Colonic mucosa (tissue), 4 donors: Measurements from ENCODE around the gene RIBC2. TPM values are rescaled to one million over a fixed set of nuclear protein-coding genes. Genes with fewer than 3 reads are reported as not detected.

Source experiments
- DNase-seq: peaks from one replicate; pipeline ENCODE4 v3.0.0-alpha.2; 2020
- H3K27ac ChIP-seq: fragments of 200-600 bp; one replicate; pipeline ENCODE4 v1.8.0; 2021
- H3K27me3 ChIP-seq: fragments of 200-600 bp; one replicate; pipeline ENCODE4 v1.8.0; 2021
- H3K36me3 ChIP-seq: fragments of 200-600 bp; one replicate; pipeline ENCODE4 v1.8.0; 2021
- H3K4me1 ChIP-seq: fragments of 200-600 bp; one replicate; pipeline ENCODE4 v1.8.0; 2021; ENCODE audit warnings: mild to moderate bottlenecking
- H3K4me3 ChIP-seq: fragments of 200-600 bp; one replicate; pipeline ENCODE4 v1.8.0; 2021
- H3K9ac ChIP-seq, 2 donors: one replicate each; pipeline ENCODE4 v1.7.0; 2013; ENCODE audit warnings: control low read depth in 2 of 2, low read depth in 2 of 2, low read length in 2 of 2
- H3K9me3 ChIP-seq: fragments of 200-600 bp; one replicate; pipeline ENCODE4 v1.8.0; 2021
- CTCF ChIP-seq: fragments of 200-600 bp; IDR thresholded peaks from one replicate; pipeline ENCODE4 v1.8.0; 2022; ENCODE audit warnings: antibody characterized with exemption, mild to moderate bottlenecking
- intact Hi-C: fragments of 100-400 bp; cut with DNase I; formaldehyde crosslinking; loops from one replicate; pipeline ENCODE4 v1.14.1; 2022
- total RNA-seq, 2 donors: library from RNA; stranded (reverse); fragmentation: NEBNext Ultra II Directional in 1 of 2; extraction: Animal tissue kit (Norgen Biotek cat#: 25700) in 1 of 2; gene quantifications; one replicate each; pipeline ENCODE4 v1.2.1, GENCODE V29; 2021
- donor health status: healthy.
- donor health status: DM: no; HTN: no; CAD: no.
- donor health status: DM: no; HTN: no; CAD: no.

The RIBC2 gene
- total RNA-seq, 2 donors from 2014 or later: 0.85 to 6.7 TPM

GRCh38 chr22:45424241-45424731 lies 10.8 kb downstream of the RIBC2 start:
- Histone ChIP-seq H3K27ac (no peak overlapping the region), H3K4me3 (no peak overlapping the region), H3K9me3 (no peaks in the 10 kb centered on the region), H3K36me3 (no peaks in the 10 kb centered on the region), H3K4me1 (no peaks in the 10 kb centered on the region), H3K27me3 (no peaks in the 10 kb centered on the region), H3K9ac (no peak overlapping the region)
- no peak for DNase-seq
- TF ChIP-seq CTCF: no peak
- intact Hi-C loops: no loop called here

- no peak overlapping the region for H3K27ac ChIP-seq
- intact Hi-C loops: no loop called here
Measured at GRCh38 chr22:45425101-45425500, 11.6 kb downstream of the RIBC2 start.

GRCh38 chr22:45425531-45426265 lies 12.2 kb downstream of the RIBC2 start:
- Histone ChIP-seq H3K9me3 (no peaks in the 10 kb centered on the region), H3K9ac (no peak overlapping the region), H3K4me3 (no peak overlapping the region), H3K4me1 (no peaks in the 10 kb centered on the region), H3K36me3 (no peaks in the 10 kb centered on the region), H3K27me3 (no peaks in the 10 kb centered on the region), H3K27ac (no peak overlapping the region)
- no peak for TF ChIP-seq CTCF
- intact Hi-C loops: no loop called here
- no peak for DNase-seq

More at GRCh38 chr22:45425101-45425500, 11.6 kb downstream of the RIBC2 start:
- Histone ChIP-seq H3K27me3 (no peaks in the 10 kb centered on the region), H3K4me3 (no peak overlapping the region), H3K9me3 (no peaks in the 10 kb centered on the region), H3K4me1 (no peaks in the 10 kb centered on the region), H3K36me3 (no peaks in the 10 kb centered on the region), H3K9ac (no peak overlapping the region)
- no peak for DNase-seq
- no peak for TF ChIP-seq CTCF

GRCh38 chr22:45426387-45426786 lies 12.9 kb downstream of the RIBC2 start:
- no peaks in the 10 kb centered on the region for H3K27me3 ChIP-seq
- H3K4me3 ChIP-seq: no peak overlapping the region
- H3K36me3 ChIP-seq: no peaks in the 10 kb centered on the region
- DNase-seq: no peak
- H3K9ac ChIP-seq: no peak overlapping the region
- H3K27ac ChIP-seq: no peak overlapping the region
- TF ChIP-seq CTCF: no peak
- no peaks in the 10 kb centered on the region for H3K9me3 ChIP-seq
- intact Hi-C loops: no loop called here
- H3K4me1 ChIP-seq: no peaks in the 10 kb centered on the region

- no peaks in the 10 kb centered on the region for H3K9me3 ChIP-seq
- H3K27ac ChIP-seq: no peak overlapping the region
- H3K9ac ChIP-seq: no peak overlapping the region
- H3K36me3 ChIP-seq: no peaks in the 10 kb centered on the region
- no peaks in the 10 kb centered on the region for H3K4me1 ChIP-seq
- H3K4me3 ChIP-seq: no peak overlapping the region
- TF ChIP-seq CTCF: no peak
- intact Hi-C loops: no loop called here
- DNase-seq: no peak
- no peaks in the 10 kb centered on the region for H3K27me3 ChIP-seq
Measured at GRCh38 chr22:45427114-45427513, 13.6 kb downstream of the RIBC2 start.
